HG03066 (cell line): ENCODE results near the gene NAA40.

Source experiments
- ATAC-seq: cut with Tn5 transposase; IDR thresholded peaks from one replicate; pipeline ENCODE4 v1.9.1; 2021; ENCODE audit warnings: low read depth; ENCODE audit not compliant: unreplicated experiment

The NAA40 gene

GRCh38 chr11:63938479-63939396 lies at the start of gene NAA40:
Gene NAA40 (plus strand): TSS chr11:63939002. CDS start chr11:63939097, 95 bp downstream.
- ATAC-seq, result peak; percentile 84

GRCh38 chr11:63889344-63889743 lies 49.5 kb upstream of the NAA40 start:
- no peak for ATAC-seq

GRCh38 chr11:63890368-63890767 lies 48.4 kb upstream of the NAA40 start:
- ATAC-seq, result no peak

DNA sequence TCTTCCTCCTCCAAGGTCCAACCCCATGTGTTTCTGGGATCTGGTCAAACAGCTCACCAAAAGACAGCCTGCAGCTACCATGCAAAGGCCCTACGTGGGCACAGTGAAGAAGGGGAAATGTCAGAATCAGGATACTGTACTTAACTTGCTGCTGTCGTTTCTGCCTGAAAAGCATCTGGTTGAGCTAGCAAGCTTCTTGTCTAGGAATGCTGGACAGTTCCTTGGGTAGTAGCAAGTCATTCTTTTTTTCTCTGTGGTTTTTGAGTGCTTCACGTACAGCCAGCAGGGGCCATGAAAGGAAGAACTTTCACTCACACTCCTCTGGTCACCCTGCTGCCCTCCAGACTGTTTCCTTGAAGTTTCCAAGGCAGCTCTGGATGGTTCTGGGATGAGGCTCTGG lies 46.6 kb upstream of the NAA40 start:
- ATAC-seq, result no peak

- no peak for ATAC-seq
These were observed 45.4 kb upstream of the NAA40 start for GRCh38 chr11:63893355-63893754.

DNA sequence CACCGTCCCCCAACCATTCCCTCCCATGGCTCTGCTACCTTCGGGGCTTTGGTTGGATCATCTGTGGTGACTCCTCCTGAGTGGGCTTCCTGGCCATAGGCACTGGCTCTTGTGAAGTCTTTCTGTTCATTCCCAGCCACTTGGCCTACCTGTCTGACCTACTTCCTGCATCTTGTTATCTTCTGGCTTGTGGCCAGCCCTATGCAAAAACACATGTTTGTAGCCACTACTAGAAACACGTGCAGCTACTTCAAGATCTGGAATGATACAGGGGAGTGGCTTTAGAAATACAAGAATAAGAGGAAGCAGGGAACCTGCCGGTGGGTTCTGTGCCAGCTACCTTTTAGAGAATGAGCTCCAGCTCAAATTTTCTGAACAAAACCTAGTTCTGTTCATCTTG lies 42.7 kb upstream of the NAA40 start:
- ATAC-seq, result no peak

DNA sequence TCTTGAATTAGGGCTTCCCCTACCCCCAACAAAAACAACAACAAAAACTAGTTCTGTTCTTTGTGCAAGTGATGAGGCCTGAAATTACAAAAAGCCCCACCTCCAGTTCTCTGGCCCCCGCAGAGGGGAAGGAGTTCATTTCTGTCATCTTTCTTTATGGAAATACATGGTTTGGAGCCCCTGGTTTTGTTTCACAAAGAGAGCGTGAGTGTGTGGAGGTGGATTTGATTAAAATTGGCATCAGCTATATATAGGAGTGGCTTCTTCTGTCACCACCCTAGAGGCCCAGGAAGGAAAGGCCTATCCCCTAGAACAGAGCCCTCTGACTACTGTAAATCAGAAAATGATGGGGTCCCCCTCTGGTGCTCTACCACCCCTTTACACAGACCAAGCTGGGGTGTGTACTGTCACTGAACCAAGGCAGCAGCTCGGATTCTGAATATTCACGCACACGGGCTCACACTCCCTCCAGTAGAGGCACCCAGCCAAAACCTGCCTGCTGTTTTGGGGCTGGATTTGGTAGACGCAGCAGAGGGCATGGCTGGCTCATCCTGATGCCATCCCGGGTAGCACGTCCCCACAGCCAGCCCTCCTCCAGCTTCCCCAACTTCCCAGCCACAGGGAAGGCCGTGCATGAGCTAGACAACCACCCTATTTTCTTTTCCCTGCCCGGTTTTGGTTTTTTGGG lies 41.2 kb upstream of the NAA40 start:
- no peak for ATAC-seq

DNA sequence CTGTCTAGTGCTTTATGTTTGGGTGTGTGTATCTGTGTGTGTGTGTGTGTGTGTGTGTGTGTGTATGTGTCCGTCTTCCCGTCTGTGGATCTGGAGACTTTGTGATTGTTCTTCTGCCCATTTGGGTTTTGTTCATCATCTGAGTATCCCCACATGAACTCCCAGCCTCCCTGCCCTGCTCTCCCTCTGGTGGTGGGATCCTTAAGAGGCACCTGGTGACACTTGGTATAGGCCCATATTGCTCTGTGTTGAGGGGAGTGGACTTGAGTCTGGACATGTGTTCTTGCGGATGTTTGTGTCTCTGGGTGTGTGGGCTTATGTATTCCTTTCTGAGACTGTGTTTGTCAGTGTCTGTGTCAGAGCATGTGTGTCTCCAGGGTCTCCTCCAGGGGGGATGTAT lies 37.1 kb upstream of the NAA40 start:
- no peak for ATAC-seq

GRCh38 chr11:63903884-63904283 lies 34.9 kb upstream of the NAA40 start:
- no peak for ATAC-seq

DNA sequence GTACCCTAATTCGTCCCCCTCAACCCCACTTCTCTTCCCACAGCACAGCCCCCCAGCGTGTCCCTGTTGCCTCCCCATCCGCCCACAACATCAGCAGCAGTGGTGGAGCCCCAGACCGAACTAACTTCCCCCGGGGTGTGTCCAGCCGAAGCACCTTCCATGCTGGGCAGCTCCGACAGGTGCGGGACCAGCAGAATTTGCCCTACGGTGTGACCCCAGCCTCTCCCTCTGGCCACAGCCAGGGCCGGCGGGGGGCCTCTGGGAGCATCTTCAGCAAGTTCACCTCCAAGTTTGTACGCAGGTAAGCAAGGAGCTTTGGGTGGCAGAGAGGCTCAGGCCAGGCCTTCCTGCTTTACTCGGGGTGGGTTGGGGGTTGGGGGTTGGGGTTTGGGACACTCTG lies 34.1 kb upstream of the NAA40 start:
- no peak for ATAC-seq

GRCh38 chr11:63905179-63905578 lies 33.6 kb upstream of the NAA40 start:
- no peak for ATAC-seq

DNA sequence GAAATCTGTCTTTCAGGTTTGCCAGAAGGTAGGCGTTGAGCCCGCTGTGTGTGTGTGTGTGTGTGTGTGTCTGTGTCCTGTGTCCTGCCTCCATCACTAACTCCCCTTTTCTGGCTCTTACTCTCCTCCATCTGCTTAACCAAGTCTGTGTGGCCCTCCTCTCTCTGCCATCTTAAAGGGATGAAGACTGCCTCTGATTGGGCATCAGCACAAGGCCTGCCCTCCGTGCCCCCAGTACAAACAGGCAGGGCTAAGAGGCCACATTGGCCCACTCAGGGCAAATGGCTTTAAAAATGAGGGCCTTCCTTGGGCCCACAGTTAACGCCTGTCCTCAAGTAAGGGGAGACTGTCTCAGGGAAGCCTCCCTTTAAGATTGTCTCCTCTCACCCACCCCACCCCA lies 32.7 kb upstream of the NAA40 start:
- ATAC-seq, result no peak

DNA sequence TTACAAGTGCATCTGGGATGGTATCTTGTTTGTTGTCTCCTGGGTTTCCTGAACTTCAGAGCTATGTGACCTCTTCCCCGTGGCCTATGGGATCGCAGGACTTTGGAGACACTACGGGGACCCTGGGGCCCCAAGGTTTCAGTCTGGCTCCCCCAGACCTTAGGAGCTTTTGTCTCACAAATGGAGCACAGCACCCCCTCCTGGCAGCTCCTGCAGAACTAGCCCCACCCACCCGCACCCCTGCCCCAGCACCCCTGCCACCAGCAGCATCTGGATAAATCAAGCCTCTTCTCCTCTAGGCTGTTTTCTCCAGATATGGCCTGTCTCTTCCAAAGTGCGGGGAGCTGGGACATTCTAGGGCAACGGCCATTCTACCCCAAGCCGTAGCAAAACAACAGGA lies 32.2 kb upstream of the NAA40 start:
- ATAC-seq, result no peak

DNA sequence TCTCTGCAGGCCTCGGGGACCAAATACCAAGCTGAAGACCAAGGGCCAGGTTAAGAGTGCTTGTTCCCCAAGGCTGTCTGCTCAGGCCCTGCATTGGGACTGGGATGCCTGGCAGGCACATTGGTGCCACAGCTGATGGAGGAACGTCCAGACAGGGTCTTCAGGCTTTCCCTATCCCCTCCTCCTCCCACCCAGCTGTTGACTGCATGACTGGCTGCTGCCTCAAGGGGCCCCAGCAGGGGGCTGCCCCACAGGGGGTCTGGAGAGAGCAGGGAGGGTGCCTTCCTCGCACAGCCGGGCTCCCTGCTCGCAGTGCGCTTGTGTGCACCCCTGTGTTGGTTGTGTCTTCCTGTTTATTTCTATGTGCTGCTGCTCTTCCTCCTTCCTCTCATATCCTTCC lies 31.7 kb upstream of the NAA40 start:
- ATAC-seq, result no peak

DNA sequence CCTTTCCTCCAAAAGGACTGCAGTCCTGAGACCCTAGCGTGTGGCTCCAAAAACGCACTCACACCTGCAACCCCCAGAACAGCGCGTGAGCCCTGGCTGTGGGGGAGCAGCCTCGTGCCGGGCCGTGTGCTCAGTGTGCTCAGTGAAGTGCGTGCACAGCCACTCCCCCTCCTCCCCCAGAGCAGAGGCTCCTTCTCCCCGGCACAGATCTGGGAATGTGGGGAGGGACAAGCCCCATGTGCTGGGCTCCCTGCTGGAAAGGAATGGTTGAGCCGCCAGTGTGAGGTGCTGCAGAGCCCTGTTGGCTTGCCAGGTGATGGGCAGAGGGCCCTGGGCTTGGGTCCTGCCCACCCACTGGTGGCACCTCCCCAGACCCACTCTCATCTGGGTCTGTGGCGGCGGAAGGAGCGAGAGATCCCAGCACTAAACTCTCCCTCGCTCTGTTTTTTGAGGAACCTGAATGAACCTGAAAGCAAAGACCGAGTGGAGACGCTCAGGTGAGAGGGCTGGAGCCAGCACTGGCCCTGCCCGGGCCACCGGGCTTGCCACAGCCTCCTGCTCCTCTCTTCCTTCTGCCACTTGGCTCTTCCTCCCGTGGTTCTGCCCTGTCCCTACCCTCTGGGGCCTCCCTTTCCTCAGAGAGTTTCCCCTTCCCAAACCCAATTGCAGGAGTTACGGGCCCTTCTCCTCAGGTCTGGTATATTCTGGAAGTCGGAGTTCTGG lies 30.8 kb upstream of the NAA40 start:
- no peak for ATAC-seq

DNA sequence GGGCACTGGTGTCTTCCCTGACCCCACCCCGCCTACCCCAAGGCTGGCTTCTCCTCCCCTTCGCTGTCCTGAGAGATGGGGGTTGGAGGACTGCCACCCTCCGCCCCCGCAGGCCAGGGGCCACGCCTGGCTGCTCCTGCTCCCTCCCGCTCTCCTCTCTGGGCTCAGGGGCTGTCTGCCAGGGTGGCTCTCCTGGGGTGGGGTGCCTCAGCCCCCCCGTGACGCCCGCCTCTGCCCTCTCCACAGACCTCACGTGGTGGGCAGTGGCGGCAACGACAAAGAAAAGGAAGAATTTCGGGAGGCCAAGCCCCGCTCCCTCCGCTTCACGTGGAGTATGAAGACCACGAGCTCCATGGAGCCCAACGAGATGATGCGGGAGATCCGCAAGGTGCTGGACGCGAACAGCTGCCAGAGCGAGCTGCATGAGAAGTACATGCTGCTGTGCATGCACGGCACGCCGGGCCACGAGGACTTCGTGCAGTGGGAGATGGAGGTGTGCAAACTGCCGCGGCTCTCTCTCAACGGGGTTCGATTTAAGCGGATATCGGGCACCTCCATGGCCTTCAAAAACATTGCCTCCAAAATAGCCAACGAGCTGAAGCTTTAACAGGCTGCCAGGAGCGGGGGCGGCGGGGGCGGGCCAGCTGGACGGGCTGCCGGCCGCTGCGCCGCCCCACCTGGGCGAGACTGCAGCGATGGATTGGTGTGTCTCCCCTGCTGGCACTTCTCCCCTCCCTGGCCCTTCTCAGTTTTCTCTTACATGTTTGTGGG lies 30.0 kb upstream of the NAA40 start:
- ATAC-seq, result no peak

GRCh38 chr11:63909591-63910506 lies 29.0 kb upstream of the NAA40 start:
- ATAC-seq, result no peak

DNA sequence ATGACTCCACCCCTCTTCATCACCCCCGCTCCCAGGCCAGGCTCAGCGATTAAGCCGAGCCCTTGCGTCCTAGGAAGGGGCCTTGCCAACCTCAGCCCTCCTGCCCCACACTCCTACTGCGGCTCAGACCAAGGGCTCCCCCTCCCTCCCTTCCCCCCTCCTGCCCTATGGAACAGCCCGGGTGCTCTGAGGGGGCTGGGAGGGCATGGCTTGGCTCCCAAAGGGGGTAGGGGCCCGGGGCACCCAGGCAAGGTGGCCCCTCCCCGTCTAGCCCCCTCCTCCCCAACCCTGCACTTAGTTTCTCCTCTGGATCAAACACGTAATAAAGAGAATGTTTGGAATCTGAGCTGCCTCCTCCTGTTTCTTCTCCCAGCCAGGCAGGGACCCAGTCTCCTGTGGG lies 28.1 kb upstream of the NAA40 start:
- ATAC-seq, result no peak

- no peak for ATAC-seq
These were observed 27.4 kb upstream of the NAA40 start for GRCh38 chr11:63911440-63911839.

DNA sequence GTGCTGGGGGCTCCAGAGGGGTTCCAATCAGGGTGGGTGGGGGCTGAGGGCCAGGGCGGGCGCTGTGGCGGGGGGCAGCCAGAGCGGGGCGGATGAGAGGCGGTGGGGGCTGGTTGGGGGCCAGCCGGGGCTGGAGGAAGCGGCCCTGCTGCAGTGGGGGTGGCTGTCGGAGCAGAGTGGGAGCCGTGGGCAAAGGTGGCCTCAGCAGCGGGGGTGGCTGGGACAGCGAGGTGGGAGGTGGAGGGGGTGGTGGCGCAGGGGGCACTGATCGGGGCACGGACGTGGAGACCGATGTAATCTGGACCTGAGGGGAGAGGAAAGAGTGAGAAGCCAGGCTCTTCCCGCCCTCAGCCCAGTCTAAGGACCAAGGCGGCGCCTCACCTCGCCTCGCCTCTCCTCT lies 26.9 kb upstream of the NAA40 start:
- no peak for ATAC-seq
